C4-2B (cell line): ENCODE results near the gene MTHFS.

Experiments
- ZFX ChIP-seq: fragments of 450-650 bp; IDR thresholded peaks from 2 replicates; pipeline ENCODE4 v1.6.1; 2017
- TF ChIP-seq, protein P1 (sequence below): fragments of 450-650 bp; conservative IDR thresholded peaks from 2 replicates; pipeline ENCODE4 v1.5.1; 2017; ENCODE audit warnings: mild to moderate bottlenecking

DNA sequence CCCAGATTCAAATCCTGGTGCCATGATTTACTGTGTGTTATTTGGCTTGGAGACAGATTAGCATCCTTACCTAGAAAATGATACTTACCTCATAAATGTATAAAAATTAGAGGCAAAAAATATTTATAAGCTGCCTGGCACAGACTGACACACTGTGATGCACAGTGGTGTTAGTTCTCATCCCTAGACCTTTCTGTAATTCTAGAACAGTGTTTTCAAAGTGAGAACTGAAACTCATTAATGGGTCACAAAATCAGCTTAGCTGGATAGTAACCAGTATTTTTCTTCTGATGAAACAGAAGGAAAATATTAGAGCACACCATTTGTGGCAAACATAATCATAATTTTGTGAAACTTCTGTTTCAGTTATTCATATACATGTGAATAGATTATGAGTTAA is 17.9 kb upstream of the MTHFS start:
- TF ChIP-seq, protein P1, sequence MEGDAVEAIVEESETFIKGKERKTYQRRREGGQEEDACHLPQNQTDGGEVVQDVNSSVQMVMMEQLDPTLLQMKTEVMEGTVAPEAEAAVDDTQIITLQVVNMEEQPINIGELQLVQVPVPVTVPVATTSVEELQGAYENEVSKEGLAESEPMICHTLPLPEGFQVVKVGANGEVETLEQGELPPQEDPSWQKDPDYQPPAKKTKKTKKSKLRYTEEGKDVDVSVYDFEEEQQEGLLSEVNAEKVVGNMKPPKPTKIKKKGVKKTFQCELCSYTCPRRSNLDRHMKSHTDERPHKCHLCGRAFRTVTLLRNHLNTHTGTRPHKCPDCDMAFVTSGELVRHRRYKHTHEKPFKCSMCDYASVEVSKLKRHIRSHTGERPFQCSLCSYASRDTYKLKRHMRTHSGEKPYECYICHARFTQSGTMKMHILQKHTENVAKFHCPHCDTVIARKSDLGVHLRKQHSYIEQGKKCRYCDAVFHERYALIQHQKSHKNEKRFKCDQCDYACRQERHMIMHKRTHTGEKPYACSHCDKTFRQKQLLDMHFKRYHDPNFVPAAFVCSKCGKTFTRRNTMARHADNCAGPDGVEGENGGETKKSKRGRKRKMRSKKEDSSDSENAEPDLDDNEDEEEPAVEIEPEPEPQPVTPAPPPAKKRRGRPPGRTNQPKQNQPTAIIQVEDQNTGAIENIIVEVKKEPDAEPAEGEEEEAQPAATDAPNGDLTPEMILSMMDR: no peak
- no peak for TF ChIP-seq ZFX
